ENCODE measurements around the gene USP11.

Gene USP11

DNA sequence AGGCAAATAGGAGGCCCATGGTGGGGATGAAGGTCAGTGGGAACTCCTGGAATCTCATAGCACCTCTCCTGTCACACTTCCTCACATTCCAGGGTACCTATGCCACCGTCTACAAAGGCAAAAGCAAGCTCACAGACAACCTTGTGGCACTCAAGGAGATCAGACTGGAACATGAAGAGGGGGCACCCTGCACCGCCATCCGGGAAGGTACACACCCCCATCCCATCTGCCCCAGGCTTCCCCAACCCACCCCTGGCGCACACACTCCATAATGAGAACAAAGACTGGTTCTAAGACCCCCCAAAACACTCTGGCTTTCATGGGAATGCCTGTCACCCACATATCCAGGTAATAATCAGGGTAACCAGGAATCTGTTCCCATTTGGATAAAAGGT is 7.9 kb upstream of the USP11 start:
- TF ChIP-seq, protein P1, sequence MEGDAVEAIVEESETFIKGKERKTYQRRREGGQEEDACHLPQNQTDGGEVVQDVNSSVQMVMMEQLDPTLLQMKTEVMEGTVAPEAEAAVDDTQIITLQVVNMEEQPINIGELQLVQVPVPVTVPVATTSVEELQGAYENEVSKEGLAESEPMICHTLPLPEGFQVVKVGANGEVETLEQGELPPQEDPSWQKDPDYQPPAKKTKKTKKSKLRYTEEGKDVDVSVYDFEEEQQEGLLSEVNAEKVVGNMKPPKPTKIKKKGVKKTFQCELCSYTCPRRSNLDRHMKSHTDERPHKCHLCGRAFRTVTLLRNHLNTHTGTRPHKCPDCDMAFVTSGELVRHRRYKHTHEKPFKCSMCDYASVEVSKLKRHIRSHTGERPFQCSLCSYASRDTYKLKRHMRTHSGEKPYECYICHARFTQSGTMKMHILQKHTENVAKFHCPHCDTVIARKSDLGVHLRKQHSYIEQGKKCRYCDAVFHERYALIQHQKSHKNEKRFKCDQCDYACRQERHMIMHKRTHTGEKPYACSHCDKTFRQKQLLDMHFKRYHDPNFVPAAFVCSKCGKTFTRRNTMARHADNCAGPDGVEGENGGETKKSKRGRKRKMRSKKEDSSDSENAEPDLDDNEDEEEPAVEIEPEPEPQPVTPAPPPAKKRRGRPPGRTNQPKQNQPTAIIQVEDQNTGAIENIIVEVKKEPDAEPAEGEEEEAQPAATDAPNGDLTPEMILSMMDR (IDR thresholded peaks at IDR 0.05), result no peak

DNA sequence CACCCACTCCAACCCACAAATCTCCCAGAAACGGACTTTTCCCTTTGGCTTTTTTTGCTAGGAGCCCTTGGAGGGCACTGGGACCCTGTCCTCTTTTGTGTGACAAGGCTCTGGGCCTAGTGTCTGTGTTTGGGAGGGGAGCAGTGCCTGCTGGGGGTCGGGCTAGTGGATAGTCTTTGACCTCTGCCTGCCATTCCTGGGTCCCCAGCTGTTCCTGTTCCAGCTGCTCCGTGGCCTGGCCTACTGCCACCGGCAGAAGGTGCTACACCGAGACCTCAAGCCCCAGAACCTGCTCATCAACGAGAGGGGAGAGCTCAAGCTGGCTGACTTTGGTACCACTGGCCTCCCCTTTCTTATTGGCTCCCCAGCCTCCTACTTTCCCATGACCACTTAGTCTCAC is 6.7 kb upstream of the USP11 start:
- no peak for DNase-seq (ENCODE audit: low spot score)
- no peak overlapping the region for H3K4me3 ChIP-seq
- no peak overlapping the region for H3K27ac ChIP-seq
- TF ChIP-seq, protein P1 (IDR thresholded peaks at IDR 0.05), result no peak

More for the DNA sequence above, 7.9 kb upstream of the USP11 start:
- no peak for DNase-seq (ENCODE audit: low spot score)
- no peak overlapping the region for H3K27ac ChIP-seq
- no peak overlapping the region for H3K4me3 ChIP-seq

DNA sequence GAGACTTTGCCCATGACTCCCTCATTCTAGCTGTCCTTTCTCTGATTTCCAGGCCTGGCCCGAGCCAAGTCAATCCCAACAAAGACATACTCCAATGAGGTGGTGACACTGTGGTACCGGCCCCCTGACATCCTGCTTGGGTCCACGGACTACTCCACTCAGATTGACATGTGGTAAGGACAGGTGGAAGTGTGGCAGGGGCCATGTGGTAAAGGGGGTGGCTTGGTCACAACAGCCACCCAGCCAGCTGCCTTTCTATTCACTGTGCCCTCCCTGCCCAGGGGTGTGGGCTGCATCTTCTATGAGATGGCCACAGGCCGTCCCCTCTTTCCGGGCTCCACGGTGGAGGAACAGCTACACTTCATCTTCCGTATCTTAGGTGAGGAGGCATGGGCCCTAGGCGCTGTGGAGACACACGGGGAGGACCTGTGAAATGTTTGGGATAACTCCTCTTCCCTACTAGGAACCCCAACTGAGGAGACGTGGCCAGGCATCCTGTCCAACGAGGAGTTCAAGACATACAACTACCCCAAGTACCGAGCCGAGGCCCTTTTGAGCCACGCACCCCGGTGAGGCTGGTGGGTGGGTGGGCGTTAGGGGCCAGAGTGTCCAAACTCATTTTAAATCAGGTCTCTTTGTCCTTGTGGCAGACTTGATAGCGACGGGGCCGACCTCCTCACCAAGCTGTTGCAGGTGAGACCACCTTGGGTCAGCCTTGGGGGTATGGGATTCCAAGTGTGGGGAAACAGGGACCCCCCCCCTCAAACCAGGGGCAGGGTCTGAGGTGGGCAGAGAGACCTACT is 6.1 kb upstream of the USP11 start:
- DNase-seq (ENCODE audit: low spot score), result no peak
- H3K27ac ChIP-seq, result no peak overlapping the region
- TF ChIP-seq, protein P1 (IDR thresholded peaks at IDR 0.05), result no peak
- no peak overlapping the region for H3K4me3 ChIP-seq

- H3K4me3 ChIP-seq, result no peak overlapping the region
- TF ChIP-seq, protein P1 (IDR thresholded peaks at IDR 0.05), result no peak
- no peak overlapping the region for H3K27ac ChIP-seq
- DNase-seq (ENCODE audit: low spot score), result no peak
Observed at GRCh38 chrX:47227334-47227583, 5.5 kb upstream of the USP11 start.

GRCh38 chrX:47228550-47229270 is 4.1 kb upstream of the USP11 start:
- DNase-seq (ENCODE audit: low spot score), result no peak

DNA sequence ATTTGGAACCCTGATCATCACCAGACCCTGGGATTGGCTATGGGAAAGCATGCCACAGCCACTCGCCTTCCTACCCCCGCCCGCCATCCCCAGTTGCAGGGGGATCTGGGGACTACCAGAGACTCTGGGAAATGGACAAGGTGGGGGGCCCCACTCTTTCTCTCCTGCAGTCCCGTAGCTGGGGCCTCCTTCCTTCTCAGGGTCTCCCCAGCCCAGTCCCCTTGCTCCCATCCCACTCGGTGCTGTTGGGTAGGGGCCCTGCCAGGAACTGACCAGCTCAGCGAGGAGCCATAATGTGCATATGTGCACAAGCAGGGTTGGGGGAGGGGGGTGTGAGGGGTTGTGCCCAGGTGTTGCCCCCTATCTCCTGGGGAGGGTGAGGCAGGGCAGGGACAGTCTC is 3.4 kb upstream of the USP11 start:
- no peak for DNase-seq (ENCODE audit: low spot score)
- Histone ChIP-seq H3K27ac (no peak overlapping the region), H3K4me3 (no peak overlapping the region)
- TF ChIP-seq, protein P1 (IDR thresholded peaks at IDR 0.05), result no peak

More at GRCh38 chrX:47228550-47229270, 4.1 kb upstream of the USP11 start:
- H3K27ac ChIP-seq, result no peak overlapping the region
- H3K4me3 ChIP-seq, result no peak overlapping the region
- TF ChIP-seq, protein P1 (IDR thresholded peaks at IDR 0.05), result no peak

All from coronary artery (tissue), 2 donors.